ENCODE data around the gene EIF4ENIF1. TPM values are rescaled to one million over a fixed set of nuclear protein-coding genes. Genes with fewer than 3 reads are reported as not detected.

Gene EIF4ENIF1
- total RNA-seq, 1 experiment from 2014 or later, result 36.3 TPM

- no peak overlapping the region for H3K27ac Mint-ChIP-seq
- H3K4me1 Mint-ChIP-seq, result peaks cover 7 to 10% of the 10 kb centered on the region in 2 experiments
- Histone ChIP-seq H2BK20ac (ENCODE audit: low read depth, low read length, poor library complexity, severe bottlenecking) (no peak overlapping the region), H3K27me3 (ENCODE audit: insufficient read depth, low read length) (no peaks in the 10 kb centered on the region), H3K4me1 (ENCODE audit: insufficient read depth, low read length) (no peaks in the 10 kb centered on the region), H4K8ac (replicated peaks; ENCODE audit: insufficient read length, low read depth, low read length) (no peak overlapping the region), H2BK120ac (ENCODE audit: low read depth, low read length, poor library complexity, severe bottlenecking) (no peak overlapping the region), H3K9me3 (ENCODE audit: control insufficient read depth, low read depth, low read length) (no peaks in the 10 kb centered on the region), H2BK5ac (ENCODE audit: insufficient read length, low read length) (no peak overlapping the region), H2BK12ac (ENCODE audit: insufficient read length, low read depth, low read length) (no peak overlapping the region), H4K91ac (ENCODE audit: insufficient read length, low read depth, low read length) (no peak overlapping the region), H3K23ac (ENCODE audit: insufficient read length, low read depth, low read length) (no peak overlapping the region), H4K20me1 (ENCODE audit: control insufficient read depth, insufficient read depth, insufficient read length) (no peaks in the 10 kb centered on the region), H3K23me2 (ENCODE audit: insufficient read length, low read depth, low read length, poor library complexity, severe bottlenecking) (no peaks in the 10 kb centered on the region), H3K79me1 (ENCODE audit: insufficient read depth, low read depth, low read length, poor library complexity, severe bottlenecking) (no peaks in the 10 kb centered on the region), H3K56ac (ENCODE audit: insufficient read length, low read depth, low read length) (no peak overlapping the region), H3K4ac (ENCODE audit: low read depth, low read length) (no peak overlapping the region), H3K9ac (ENCODE audit: extremely low read depth, insufficient read length, low read length) (no peak overlapping the region), H3T11ph (ENCODE audit: low read length) (no peak overlapping the region), H2AK5ac (ENCODE audit: insufficient read length, low read length) (no peak overlapping the region), H3K4me2 (ENCODE audit: insufficient read depth, insufficient read length, low read length) (no peak overlapping the region), H4K5ac (ENCODE audit: insufficient read length, low read depth, low read length) (no peak overlapping the region), H2AFZ (ENCODE audit: low read length) (no peak overlapping the region), H3K14ac (ENCODE audit: insufficient read depth, low read length) (no peak overlapping the region), H2BK15ac (ENCODE audit: low read depth, low read length) (no peak overlapping the region), H3K18ac (ENCODE audit: insufficient read length, low read depth, low read length) (no peak overlapping the region), H3K27ac (ENCODE audit: insufficient read length, low read depth, low read length) (no peak overlapping the region), H3K79me2 (ENCODE audit: insufficient read depth, low read length) (no peaks in the 10 kb centered on the region)
- H3K27me3 Mint-ChIP-seq (ENCODE audit: low read depth), result no peaks in the 10 kb centered on the region; the same call in 1 of the 2 replicates
- peaks cover 5 to 52% (median 30%) of the 10 kb centered on the region in 3 experiments; a peak in 6 of 7 replicates for H3K36me3 Mint-ChIP-seq (ENCODE audit: insufficient read depth in 1 of 3, low read depth in 3 of 3)
- no peaks in the 10 kb centered on the region for H3K9me3 Mint-ChIP-seq
- no peak overlapping the region for H3K4me3 Mint-ChIP-seq
- no peak for DNase-seq
- no peak for TF ChIP-seq CTCF (conservative IDR thresholded peaks at IDR 0.05)
- no CpG with 5 or more reads among the region's 3 CpGs for WGBS (ENCODE audit: extremely low coverage, insufficient read length, low lambda C conversion rate)
These were observed 44.0 kb downstream of the EIF4ENIF1 start for GRCh38 chr22:31445642-31446041.

Data from H9 (cell line).